ENCODE results near the gene CD1D.
"Not testable (repeated sequence)": the region's sequence is repeated elsewhere in the genome, so short reads cannot be mapped to it uniquely, and the experiment has no call there.

CD1D gene

DNA sequence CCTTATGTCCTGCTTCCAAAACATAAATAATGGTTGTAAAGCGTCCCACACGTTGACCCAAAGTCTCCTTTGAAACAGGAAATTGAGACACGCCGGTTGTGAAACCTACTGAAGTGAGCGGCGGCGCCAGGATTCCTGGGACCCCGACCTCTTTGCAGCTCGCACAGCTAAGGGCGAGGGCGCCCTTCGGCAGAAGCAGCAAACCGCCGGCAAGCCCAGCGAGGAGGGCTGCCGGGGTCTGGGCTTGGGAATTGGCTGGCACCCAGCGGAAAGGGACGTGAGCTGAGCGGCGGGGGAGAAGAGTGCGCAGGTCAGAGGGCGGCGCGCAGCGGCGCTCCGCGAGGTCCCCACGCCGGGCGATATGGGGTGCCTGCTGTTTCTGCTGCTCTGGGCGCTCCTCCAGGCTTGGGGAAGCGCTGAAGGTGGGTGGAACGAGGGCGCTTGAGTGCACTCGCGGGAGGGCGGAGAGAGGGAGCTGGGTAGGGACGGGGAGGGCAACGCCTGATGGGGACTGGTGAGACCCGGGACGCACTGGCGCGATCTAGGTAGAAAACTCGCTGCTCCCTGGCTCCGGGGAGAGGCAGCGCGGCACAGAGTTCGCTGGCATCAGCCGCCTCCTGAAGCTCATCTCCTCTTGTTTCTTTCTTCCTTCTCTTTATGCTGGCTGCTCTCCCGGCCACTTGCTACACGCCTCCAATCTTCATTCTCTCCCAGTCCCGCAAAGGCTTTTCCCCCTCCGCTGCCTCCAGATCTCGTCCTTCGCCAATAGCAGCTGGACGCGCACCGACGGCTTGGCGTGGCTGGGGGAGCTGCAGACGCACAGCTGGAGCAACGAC is at the start of gene CD1D:
Gene CD1D, plus strand, starts transcription at position 155 of the 836 bp plus-strand sequence. Its CDS starts 207 bp downstream, at position 362.
- no peak for DNase-seq (ENCODE audit: low read depth in 2 of 3, low spot score in 2 of 3)

DNA sequence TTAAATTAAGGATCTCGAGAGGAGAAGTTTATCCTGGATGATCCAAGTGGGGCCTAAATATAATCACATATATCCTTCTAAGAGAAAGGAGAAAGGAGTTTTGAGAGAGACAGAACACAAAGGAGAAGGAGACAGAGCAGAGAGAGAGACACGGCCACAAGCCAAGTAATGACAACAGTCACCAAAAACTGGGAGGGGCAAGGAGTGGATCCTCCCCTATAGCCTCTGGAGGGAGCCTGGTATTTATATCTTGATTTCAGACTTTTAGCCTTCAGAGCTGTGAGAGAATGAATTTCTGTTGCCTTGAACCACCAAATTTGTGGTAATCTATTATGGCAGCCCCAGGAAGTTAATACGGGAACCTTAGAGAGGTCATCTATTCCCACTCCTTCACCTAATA is 49.5 kb upstream of the CD1D start:
- no peak for DNase-seq (ENCODE audit: low read depth in 2 of 3, low spot score in 2 of 3)

- no peak for DNase-seq (ENCODE audit: low read depth in 2 of 3, low spot score in 2 of 3)
Observed at GRCh38 chr1:158140764-158141192, 39.9 kb upstream of the CD1D start.

- DNase-seq (ENCODE audit: low read depth in 2 of 3, low spot score in 2 of 3) = no peak
Observed at GRCh38 chr1:158145173-158145719, 35.4 kb upstream of the CD1D start.

DNA sequence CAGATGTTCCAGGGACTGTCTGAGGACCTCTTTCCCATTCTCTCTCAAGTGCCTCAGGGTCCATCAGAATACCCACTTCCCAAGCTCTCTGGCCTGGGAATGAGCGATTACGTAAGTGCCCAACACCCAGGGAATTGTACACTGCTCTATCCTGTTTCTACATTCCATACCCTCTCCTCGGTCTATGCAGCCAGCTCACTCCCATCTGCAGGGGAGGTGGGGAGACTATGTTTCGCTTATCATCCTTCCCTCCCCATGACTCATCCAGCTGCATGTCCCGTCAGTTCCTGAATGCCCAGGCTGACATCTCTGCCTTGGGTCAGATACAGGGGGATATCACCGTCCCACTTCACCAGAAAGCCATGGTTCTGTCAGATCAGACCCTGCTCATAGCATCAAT is 34.5 kb upstream of the CD1D start:
- DNase-seq (ENCODE audit: low read depth in 2 of 3, low spot score in 2 of 3) = no peak

GRCh38 chr1:158146739-158147138 is 34.0 kb upstream of the CD1D start:
- no peak for DNase-seq (ENCODE audit: low read depth in 2 of 3, low spot score in 2 of 3)

DNA sequence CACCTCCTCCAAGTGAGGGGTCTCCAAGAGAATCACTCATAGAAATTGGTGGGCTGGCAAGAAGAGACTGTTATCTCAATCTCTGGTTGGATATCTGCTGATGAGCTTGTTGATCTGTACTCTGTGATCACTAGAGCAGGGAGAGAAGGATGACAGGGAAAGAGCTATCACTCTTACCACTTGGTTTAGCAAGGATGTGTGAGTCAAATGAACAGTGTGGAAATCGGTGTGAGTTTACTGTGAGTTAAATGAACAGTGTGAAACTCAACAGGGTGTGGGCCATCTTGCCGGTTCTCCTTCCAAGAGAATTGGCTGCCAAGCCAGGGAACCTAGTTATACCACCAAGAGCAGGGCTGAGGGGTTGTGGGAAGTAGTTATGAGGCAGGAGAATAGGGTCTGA is 33.3 kb upstream of the CD1D start:
- no peak for DNase-seq (ENCODE audit: low read depth in 2 of 3, low spot score in 2 of 3)

DNA sequence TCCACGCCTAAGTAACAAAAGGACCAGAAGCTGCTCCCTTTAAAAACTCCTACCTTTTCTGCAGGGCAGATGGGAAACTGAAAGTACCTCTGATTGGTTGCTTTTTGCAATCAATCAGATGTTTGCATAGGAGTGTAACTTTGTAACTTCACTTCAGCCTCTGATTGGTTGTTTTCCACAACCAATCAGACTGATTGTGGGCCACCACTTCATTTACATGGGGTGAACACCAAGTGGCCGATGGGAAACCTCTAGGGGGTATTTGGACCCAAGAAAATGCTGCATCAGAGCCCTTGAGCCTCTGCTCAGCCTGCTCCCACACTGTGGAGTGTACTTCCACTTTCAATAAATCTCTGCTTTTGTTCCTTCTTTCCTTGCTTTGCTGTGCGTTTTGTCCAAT is 32.8 kb upstream of the CD1D start:
- no peak for DNase-seq (ENCODE audit: low read depth in 2 of 3, low spot score in 2 of 3)

DNA sequence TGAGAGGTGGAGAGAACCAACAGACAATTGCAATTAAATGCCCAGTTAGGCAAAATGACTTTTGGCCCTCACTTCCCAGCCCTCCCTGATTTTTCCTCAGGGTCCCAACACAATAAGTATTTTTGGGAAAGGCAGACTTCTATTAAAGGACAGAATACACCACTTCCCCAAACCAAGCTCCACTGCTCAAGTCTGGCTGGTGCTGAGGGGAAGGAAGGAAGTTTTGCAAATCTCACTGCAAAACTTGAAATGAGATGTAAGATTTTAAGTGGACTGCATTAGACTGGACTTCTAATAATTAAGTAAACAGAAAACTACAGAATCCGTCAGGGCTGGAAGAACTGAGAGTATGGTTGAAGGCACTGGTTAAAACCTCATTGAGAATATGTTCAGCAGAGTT is 32.2 kb upstream of the CD1D start:
- DNase-seq (ENCODE audit: low read depth in 2 of 3, low spot score in 2 of 3) = no peak

DNA sequence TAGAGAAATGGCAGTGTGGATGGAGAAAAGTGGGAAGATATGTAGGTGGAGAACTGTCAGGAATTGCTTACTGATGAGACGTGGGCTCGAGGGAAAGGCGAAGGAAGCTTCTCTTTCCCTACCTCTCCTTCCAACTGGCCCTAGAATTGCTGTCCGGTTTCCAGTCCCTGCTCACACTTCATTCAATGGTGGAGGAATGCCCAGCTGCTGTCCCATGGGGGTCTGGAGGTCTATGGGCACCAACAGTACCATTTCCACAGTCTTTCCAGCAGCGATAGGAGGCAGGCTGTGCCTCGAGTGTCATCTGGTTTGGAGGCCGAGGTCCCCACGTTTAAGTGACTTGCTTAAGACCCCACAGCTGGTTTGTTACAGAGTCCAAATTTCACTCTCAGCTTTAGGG is 31.5 kb upstream of the CD1D start:
- no peak for DNase-seq (ENCODE audit: low read depth in 2 of 3, low spot score in 2 of 3)

GRCh38 chr1:158149577-158150269 is 31.0 kb upstream of the CD1D start:
- peak; percentile 25 to 56 (median 46) for DNase-seq (ENCODE audit: low read depth in 2 of 3, low spot score in 2 of 3)

- no peak for DNase-seq (ENCODE audit: low read depth in 2 of 3, low spot score in 2 of 3)
Observed at GRCh38 chr1:158150523-158150922, 30.2 kb upstream of the CD1D start.

DNA sequence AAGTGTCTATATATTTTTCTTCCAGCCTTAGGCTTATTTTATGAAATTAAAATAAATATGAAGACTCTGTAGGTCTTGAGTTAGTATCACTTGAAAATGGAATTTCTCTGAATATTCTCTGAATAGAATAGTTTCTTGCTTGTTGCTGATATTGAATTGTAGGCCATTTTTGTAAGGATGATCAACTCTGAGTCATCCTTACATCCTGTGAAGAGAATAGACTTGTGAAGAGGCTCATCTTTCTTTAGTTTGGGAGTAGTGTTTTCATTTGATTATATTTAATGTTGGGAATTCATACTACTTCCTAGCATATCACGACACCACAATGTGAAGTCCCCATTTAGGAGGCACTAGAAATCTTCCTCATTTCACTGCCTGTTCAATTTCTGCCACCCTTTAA is 27.5 kb upstream of the CD1D start:
- DNase-seq (ENCODE audit: low read depth in 2 of 3, low spot score in 2 of 3) = no peak

DNA sequence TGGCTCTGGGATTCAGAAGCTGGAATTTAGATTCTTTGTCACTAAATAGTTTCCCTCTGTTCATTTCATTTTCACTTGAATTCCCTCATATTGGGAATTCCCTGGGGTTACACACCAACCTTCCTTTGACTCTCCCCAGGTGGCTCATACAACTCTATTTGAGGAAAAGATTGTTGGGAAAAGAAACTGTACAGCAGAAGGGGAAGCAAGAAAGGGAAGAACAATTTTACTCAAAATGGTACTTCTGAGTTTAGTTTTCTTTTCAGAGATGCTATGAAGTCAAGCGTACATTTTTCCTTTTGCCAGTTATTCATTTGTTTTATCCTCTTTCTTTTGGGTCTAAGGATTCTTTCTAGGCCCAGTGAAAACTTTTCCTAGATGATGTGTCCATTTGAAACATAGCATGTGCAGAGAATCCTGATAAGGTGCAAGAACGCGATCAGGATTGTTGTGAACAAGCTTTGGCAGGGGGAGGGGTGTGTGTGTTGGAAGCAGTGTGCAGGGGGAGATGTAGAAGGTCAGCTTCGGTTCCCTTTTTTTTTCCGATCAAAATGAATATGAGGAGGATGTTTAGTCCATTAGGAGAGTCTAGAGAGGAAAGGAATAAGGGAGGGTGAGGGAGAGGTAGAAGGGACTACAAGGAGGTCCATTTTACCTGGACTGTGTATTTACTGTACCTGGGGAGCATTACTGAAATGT is 26.8 kb upstream of the CD1D start:
- DNase-seq (ENCODE audit: low read depth in 2 of 3, low spot score in 2 of 3) = no peak

- no peak for DNase-seq (ENCODE audit: low read depth in 2 of 3, low spot score in 2 of 3)
Observed at GRCh38 chr1:158154501-158154900, 26.2 kb upstream of the CD1D start.

- DNase-seq (ENCODE audit: low read depth in 2 of 3, low spot score in 2 of 3) = no peak
Observed at GRCh38 chr1:158155673-158156072, 25.0 kb upstream of the CD1D start.

DNA sequence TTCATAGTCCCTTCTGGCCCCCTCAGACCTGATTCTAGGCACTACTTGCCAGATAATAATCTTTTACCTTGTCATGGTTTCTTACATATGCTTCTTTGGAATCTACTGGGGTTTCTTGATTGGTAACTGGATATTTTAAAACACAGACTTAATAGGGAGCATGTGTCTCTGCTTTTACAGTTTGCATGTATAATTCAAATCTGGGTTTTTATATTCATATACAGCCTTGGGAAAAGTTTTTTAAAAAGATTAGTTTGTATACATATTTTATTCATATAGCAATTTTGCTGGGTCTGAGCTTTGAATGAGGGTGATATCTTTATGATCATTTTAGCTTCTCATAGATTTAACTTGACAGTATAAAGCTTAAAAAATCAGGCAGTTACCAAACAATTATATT is 21.1 kb upstream of the CD1D start:
- no peak for DNase-seq (ENCODE audit: low read depth in 2 of 3, low spot score in 2 of 3)

DNA sequence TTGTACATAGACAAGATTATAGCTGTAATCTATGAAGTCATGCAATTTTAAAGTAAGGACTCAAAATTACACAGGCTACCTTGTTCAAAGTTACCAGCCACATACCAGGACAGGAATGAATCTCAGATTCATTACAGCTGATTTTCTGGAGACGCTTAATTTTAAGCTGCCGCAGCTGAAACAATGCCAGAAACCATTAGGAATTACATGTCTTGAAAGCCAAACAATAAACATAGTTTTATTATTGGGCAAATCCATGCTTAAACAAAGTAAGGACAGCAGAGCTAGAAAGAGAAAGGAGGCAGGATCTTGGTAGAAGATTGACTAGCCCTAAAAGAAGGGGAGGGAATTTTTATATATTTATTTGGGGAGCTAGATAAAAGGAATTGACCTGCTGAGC is 19.2 kb upstream of the CD1D start:
- no peak for DNase-seq (ENCODE audit: low read depth in 2 of 3, low spot score in 2 of 3)

DNA sequence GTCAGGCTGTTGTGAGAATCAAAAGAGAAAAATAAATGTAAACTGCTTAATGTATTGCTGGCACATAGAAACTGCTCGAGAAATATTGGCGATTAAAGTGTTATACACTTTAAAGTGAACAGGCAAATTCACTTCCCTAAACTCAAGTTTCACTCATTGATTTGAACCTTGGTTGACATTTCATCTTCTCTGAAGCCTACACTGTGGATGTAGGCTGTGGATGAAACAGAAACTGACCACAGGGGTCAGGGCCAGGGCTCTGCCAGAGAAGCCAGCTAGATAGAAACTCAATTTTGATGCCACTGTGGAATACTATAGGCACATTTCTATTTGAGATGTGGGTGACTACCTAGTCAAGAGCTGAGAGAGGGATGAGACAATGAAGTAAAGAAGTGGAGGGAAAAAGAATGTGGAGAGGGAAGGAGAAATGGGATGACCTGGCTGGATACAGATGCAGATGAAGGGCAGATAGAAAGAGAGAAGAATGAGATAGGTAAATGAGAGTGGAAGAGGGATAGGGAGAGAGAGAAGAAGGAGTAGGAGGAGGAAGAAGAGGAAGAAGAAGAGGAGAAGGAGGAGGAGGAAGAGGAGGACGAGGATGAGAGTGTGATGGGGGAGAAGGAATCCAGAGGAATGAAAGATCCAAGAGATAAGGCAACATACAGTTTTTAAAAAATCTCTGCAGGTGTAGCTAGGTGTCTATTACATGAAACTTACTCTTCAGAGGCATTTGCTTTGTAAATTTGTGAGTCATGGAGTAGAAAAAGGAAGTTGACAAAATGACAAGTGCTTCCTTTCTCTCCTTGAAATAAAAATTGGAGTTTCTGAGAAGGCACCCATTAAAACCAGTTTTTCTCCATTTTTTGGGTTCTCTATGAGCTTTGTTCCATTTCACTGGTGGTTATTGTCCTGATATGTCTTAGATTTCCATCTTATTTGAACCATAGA is 17.4 kb upstream of the CD1D start:
- no peak for DNase-seq (ENCODE audit: low read depth in 2 of 3, low spot score in 2 of 3)

- no peak for DNase-seq (ENCODE audit: low read depth in 2 of 3, low spot score in 2 of 3)
Observed at GRCh38 chr1:158169105-158169504, 11.6 kb upstream of the CD1D start.

DNA sequence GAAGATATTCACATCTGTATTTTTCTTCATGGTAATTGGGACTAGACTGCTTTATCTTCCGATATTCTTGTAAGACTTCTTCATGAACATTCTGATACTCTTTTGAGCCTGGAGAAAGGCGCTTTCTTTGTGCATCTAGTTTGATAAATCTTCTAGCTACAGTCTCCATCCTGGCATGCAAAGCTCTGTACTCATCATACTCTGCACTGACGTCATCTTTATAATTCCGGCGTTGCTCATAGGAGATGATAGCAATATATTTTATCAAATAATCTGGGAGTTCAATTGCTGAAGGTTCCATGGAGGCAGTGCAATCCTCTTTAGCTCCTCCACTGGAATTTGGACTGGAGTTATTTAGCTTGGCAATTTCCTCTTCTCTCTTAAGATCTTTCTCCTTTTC is 4.8 kb upstream of the CD1D start:
- DNase-seq (ENCODE audit: low read depth in 2 of 3, low spot score in 2 of 3) = not testable (repeated sequence)
